H9 (cell line): ENCODE data around the gene NKIRAS2. TPM values are rescaled to one million over a fixed set of nuclear protein-coding genes. Genes with fewer than 3 reads are reported as not detected.

Experiments
- DNase-seq: peaks from one replicate; pipeline ENCODE4 v3.0.0-alpha.2; 2017
- H2AFZ ChIP-seq: one replicate; pipeline ENCODE4 v1.6.1; 2013; ENCODE audit warnings: mild to moderate bottlenecking, low read length, control low read depth, moderate library complexity
- H2AK5ac ChIP-seq: 2 replicates; pipeline ENCODE4 v1.6.1; 2013; ENCODE audit warnings: low read length, control low read depth, mixed read lengths; ENCODE audit not compliant: insufficient read length
- H2BK120ac ChIP-seq: one replicate; pipeline ENCODE4 v1.6.1; 2013; ENCODE audit warnings: low read depth, mild to moderate bottlenecking, low read length, control low read depth, inconsistent platforms; ENCODE audit not compliant: poor library complexity, severe bottlenecking
- H2BK12ac ChIP-seq: 2 replicates; pipeline ENCODE4 v1.6.1; 2013; ENCODE audit warnings: low read length, control low read depth, mixed read lengths, low read depth; ENCODE audit not compliant: insufficient read length
- H2BK15ac ChIP-seq: 2 replicates; pipeline ENCODE4 v1.6.1; 2013; ENCODE audit warnings: low read depth, low read length, control low read depth
- H2BK20ac ChIP-seq: one replicate; pipeline ENCODE4 v1.6.1; 2013; ENCODE audit warnings: low read depth, mild to moderate bottlenecking, low read length, control low read depth, inconsistent platforms; ENCODE audit not compliant: poor library complexity, severe bottlenecking
- H2BK5ac ChIP-seq: 2 replicates; pipeline ENCODE4 v1.6.1; 2013; ENCODE audit warnings: low read length, control low read depth, mixed read lengths; ENCODE audit not compliant: insufficient read length
- H3K14ac ChIP-seq: 2 replicates; pipeline ENCODE4 v1.6.1; 2013; ENCODE audit warnings: low read length, control low read depth; ENCODE audit not compliant: insufficient read depth
- H3K18ac ChIP-seq: 2 replicates; pipeline ENCODE4 v1.6.1; 2013; ENCODE audit warnings: low read depth, mild to moderate bottlenecking, mixed read lengths, low read length, control low read depth; ENCODE audit not compliant: insufficient read length
- H3K23ac ChIP-seq: 2 replicates; pipeline ENCODE4 v1.6.1; 2013; ENCODE audit warnings: low read length, control low read depth, mixed read lengths, low read depth; ENCODE audit not compliant: insufficient read length
- H3K23me2 ChIP-seq: 2 replicates; pipeline ENCODE4 v1.6.1; 2013; ENCODE audit warnings: low read depth, mild to moderate bottlenecking, mixed read lengths, low read length, control low read depth; ENCODE audit not compliant: insufficient read length, poor library complexity, severe bottlenecking
- H3K27ac ChIP-seq: 2 replicates; pipeline ENCODE4 v1.5.1; 2013; ENCODE audit warnings: low read length, control low read depth, mixed read lengths, low read depth; ENCODE audit not compliant: insufficient read length
- H3K27me3 ChIP-seq: 2 replicates; pipeline ENCODE4 v1.6.1; 2013; ENCODE audit warnings: low read length, control low read depth, inconsistent platforms; ENCODE audit not compliant: insufficient read depth
- H3K4ac ChIP-seq: 2 replicates; pipeline ENCODE4 v1.6.1; 2013; ENCODE audit warnings: low read depth, mild to moderate bottlenecking, control low read depth, inconsistent platforms, low read length, moderate library complexity
- H3K4me1 ChIP-seq: 2 replicates; pipeline ENCODE4 v1.6.1; 2013; ENCODE audit warnings: low read length, control low read depth, inconsistent platforms; ENCODE audit not compliant: insufficient read depth
- H3K4me2 ChIP-seq: 2 replicates; pipeline ENCODE4 v1.6.1; 2013; ENCODE audit warnings: low read length, control low read depth, mixed read lengths; ENCODE audit not compliant: insufficient read length, insufficient read depth
- H3K56ac ChIP-seq: 2 replicates; pipeline ENCODE4 v1.6.1; 2013; ENCODE audit warnings: low read depth, mild to moderate bottlenecking, mixed read lengths, low read length, control low read depth; ENCODE audit not compliant: insufficient read length
- H3K79me1 ChIP-seq: 2 replicates; pipeline ENCODE4 v1.6.1; 2013; ENCODE audit warnings: low read depth, mild to moderate bottlenecking, moderate library complexity, low read length, control low read depth, inconsistent platforms; ENCODE audit not compliant: insufficient read depth, poor library complexity, severe bottlenecking
- H3K79me2 ChIP-seq: 2 replicates; pipeline ENCODE4 v1.6.1; 2013; ENCODE audit warnings: low read length, control low read depth, inconsistent platforms; ENCODE audit not compliant: insufficient read depth
- H3K9ac ChIP-seq: 2 replicates; pipeline ENCODE4 v1.6.1; 2013; ENCODE audit warnings: low read length, control low read depth, mixed read lengths; ENCODE audit not compliant: insufficient read length; ENCODE audit errors: extremely low read depth
- H3K9me3 ChIP-seq: one replicate; pipeline ENCODE4 v1.6.1; 2013; ENCODE audit warnings: low read depth, low read length, inconsistent platforms; ENCODE audit not compliant: control insufficient read depth
- H3T11ph ChIP-seq: one replicate; pipeline ENCODE4 v1.6.1; 2013; ENCODE audit warnings: mild to moderate bottlenecking, low read length, control low read depth, inconsistent platforms
- H4K20me1 ChIP-seq: one replicate; pipeline ENCODE4 v1.6.1; 2013; ENCODE audit not compliant: control insufficient read depth, insufficient read length, insufficient read depth
- H4K5ac ChIP-seq: 2 replicates; pipeline ENCODE4 v1.6.1; 2013; ENCODE audit warnings: low read depth, mild to moderate bottlenecking, mixed read lengths, low read length, control low read depth; ENCODE audit not compliant: insufficient read length
- H4K8ac ChIP-seq: replicated peaks from 2 replicates; pipeline ENCODE4 v1.6.1; 2013; ENCODE audit warnings: low read length, control low read depth, mixed read lengths, low read depth; ENCODE audit not compliant: insufficient read length
- H4K91ac ChIP-seq: 2 replicates; pipeline ENCODE4 v1.6.1; 2013; ENCODE audit warnings: low read depth, mild to moderate bottlenecking, moderate library complexity, mixed read lengths, low read length, control low read depth; ENCODE audit not compliant: insufficient read length
- H3K27ac Mint-ChIP-seq, 3 experiments: 2 replicates in 2 of 3; 3 replicates in 1 of 3; pipeline ENCODE4 v1.8.0; 2020 to 2021; ENCODE audit warnings: mixed read lengths in 3 of 3, mild to moderate bottlenecking in 1 of 3, moderate library complexity in 1 of 3
- H3K27me3 Mint-ChIP-seq: 2 replicates; pipeline ENCODE4 v1.8.0; 2021; ENCODE audit warnings: low read depth, mild to moderate bottlenecking, moderate library complexity, mixed read lengths
- H3K36me3 Mint-ChIP-seq, 3 experiments: 2 replicates in 2 of 3; 3 replicates in 1 of 3; pipeline ENCODE4 v1.8.0; 2020 to 2021; ENCODE audit warnings: low read depth in 3 of 3, mixed read lengths in 3 of 3; ENCODE audit not compliant: insufficient read depth in 1 of 3
- H3K4me1 Mint-ChIP-seq, 2 experiments: 2 replicates each; pipeline ENCODE4 v1.8.0; 2020; ENCODE audit warnings: mixed read lengths in 2 of 2
- H3K4me3 Mint-ChIP-seq, 2 experiments: 2 replicates in 1 of 2; 3 replicates in 1 of 2; pipeline ENCODE4 v1.8.0; 2020 to 2021; ENCODE audit warnings: mild to moderate bottlenecking in 2 of 2, mixed read lengths in 2 of 2, moderate library complexity in 1 of 2
- H3K9me3 Mint-ChIP-seq, 2 experiments: 2 replicates in 1 of 2; 3 replicates in 1 of 2; pipeline ENCODE4 v1.8.0; 2020; ENCODE audit warnings: mild to moderate bottlenecking in 2 of 2, mixed read lengths in 2 of 2, moderate library complexity in 1 of 2
- CTCF ChIP-seq: fragments of 200-600 bp; sonication (generic); conservative IDR thresholded peaks from 3 replicates; pipeline ENCODE4 v1.8.0; 2021; ENCODE audit warnings: antibody characterized with exemption, mild to moderate bottlenecking
- WGBS: extraction: QIAGEN DNeasy Blood & Tissue Kit; methylation state at CpG from one replicate; pipeline ENCODE4 v1.1.7; 2013; ENCODE audit warnings: missing lambda C conversion rate, low lambda C conversion rate, mixed read lengths; ENCODE audit not compliant: insufficient read length; ENCODE audit errors: extremely low coverage; 5-methylcytosine and 5-hydroxymethylcytosine counted together
- total RNA-seq: library from RNA; stranded (reverse); gene quantifications from 2 replicates; pipeline ENCODE4 v1.2.1, GENCODE V29; 2021

Gene NKIRAS2
- total RNA-seq, 1 experiment from 2014 or later, result 37.1 TPM

- H4K8ac ChIP-seq, result no peak overlapping the region
- no peak for TF ChIP-seq CTCF
- Mint-ChIP-seq H3K4me3 (no peak overlapping the region), H3K27me3 (no peaks in the 10 kb centered on the region), H3K36me3 (peaks cover 33 to 88% (median 83%) of the 10 kb centered on the region in 3 experiments), H3K9me3 (no peaks in the 10 kb centered on the region), H3K27ac (peak overlapping the region in 2 of 3 experiments; percentile 30 to 56; a peak in 3 of 7 replicates), H3K4me1 (peaks cover 4 to 9% of the 10 kb centered on the region in 2 experiments)
- no peaks in the 10 kb centered on the region for H3K27me3 ChIP-seq
- no peak overlapping the region for H2BK15ac ChIP-seq
- no peaks in the 10 kb centered on the region for H3K79me2 ChIP-seq
- H3K9ac ChIP-seq, result no peak overlapping the region
- H2AFZ ChIP-seq, result no peak overlapping the region
- no peak overlapping the region for H4K91ac ChIP-seq
- no peak overlapping the region for H2BK12ac ChIP-seq
- no peaks in the 10 kb centered on the region for H3K79me1 ChIP-seq
- H3K4ac ChIP-seq, result no peak overlapping the region
- H3K18ac ChIP-seq, result no peak overlapping the region
- WGBS, result no CpG with 5 or more reads among the region's 22 CpGs
- no peak overlapping the region for H2BK20ac ChIP-seq
- H3K56ac ChIP-seq, result no peak overlapping the region
- no peak for DNase-seq
- no peaks in the 10 kb centered on the region for H3K9me3 ChIP-seq
- H2BK5ac ChIP-seq, result no peak overlapping the region
- H3K27ac ChIP-seq, result no peak overlapping the region
- H2AK5ac ChIP-seq, result no peak overlapping the region
- no peak overlapping the region for H3K14ac ChIP-seq
- H3K23me2 ChIP-seq, result no peaks in the 10 kb centered on the region
- H2BK120ac ChIP-seq, result no peak overlapping the region
- H4K5ac ChIP-seq, result no peak overlapping the region
- no peaks in the 10 kb centered on the region for H4K20me1 ChIP-seq
- no peaks in the 10 kb centered on the region for H3K4me1 ChIP-seq
- no peak overlapping the region for H3K4me2 ChIP-seq
- no peak overlapping the region for H3T11ph ChIP-seq
- no peak overlapping the region for H3K23ac ChIP-seq
These were observed 47.1 kb upstream of the NKIRAS2 start for GRCh38 chr17:41972571-41973407.
